Epithelial cell of esophagus (primary cell): ENCODE data around the gene RAPGEF6.
A peak's percentile ranks its signal among the peaks of the same experiment; 100 is the strongest.
"Not testable (repeated sequence)": the region's sequence is repeated elsewhere in the genome, so short reads cannot be mapped to it uniquely, and the experiment has no call there.

Experiments used
- DNase-seq: peaks from one replicate; pipeline ENCODE4 v3.0.0; 2010; ENCODE audit warnings: low read depth
- H3K4me3 ChIP-seq: 2 replicates; pipeline ENCODE4 v1.5.1; 2011; ENCODE audit warnings: mild to moderate bottlenecking, low read length, control low read depth
- CTCF ChIP-seq: IDR thresholded peaks from 2 replicates; pipeline ENCODE4 v1.5.1; 2011; ENCODE audit warnings: low read depth, mild to moderate bottlenecking, low read length, control low read depth, inconsistent platforms; ENCODE audit not compliant: insufficient read depth; ENCODE audit errors: missing control alignments

The RAPGEF6 gene

GRCh38 chr5:131406076-131406475, 229.0 kb downstream of the RAPGEF6 start:
- DNase-seq = no peak
- TF ChIP-seq CTCF = no peak
- no peak overlapping the region for H3K4me3 ChIP-seq

- no peak overlapping the region for H3K4me3 ChIP-seq
- TF ChIP-seq CTCF = no peak
- no peak for DNase-seq
Observed at GRCh38 chr5:131405674-131406073, 229.4 kb downstream of the RAPGEF6 start.

- H3K4me3 ChIP-seq = no peak overlapping the region
- no peak for TF ChIP-seq CTCF
- DNase-seq = no peak
Observed at GRCh38 chr5:131400585-131400984, 234.4 kb downstream of the RAPGEF6 start.

GRCh38 chr5:131399007-131399406, 236.0 kb downstream of the RAPGEF6 start:
- not testable (repeated sequence) for H3K4me3 ChIP-seq, DNase-seq

- TF ChIP-seq CTCF = no peak
- H3K4me3 ChIP-seq = no peak overlapping the region
- no peak for DNase-seq
Observed at GRCh38 chr5:131396630-131397273, 238.3 kb downstream of the RAPGEF6 start.

GRCh38 chr5:131396015-131396414, 239.0 kb downstream of the RAPGEF6 start:
- DNase-seq = no peak
- no peak for TF ChIP-seq CTCF
- no peak overlapping the region for H3K4me3 ChIP-seq

GRCh38 chr5:131394128-131394527, 240.9 kb downstream of the RAPGEF6 start:
- peak; percentile 44 for DNase-seq
- no peak overlapping the region for H3K4me3 ChIP-seq
- no peak for TF ChIP-seq CTCF

GRCh38 chr5:131393498-131393968, 241.5 kb downstream of the RAPGEF6 start:
- no peak overlapping the region for H3K4me3 ChIP-seq
- no peak for TF ChIP-seq CTCF
- no peak for DNase-seq
